B cell (primary cell): ENCODE results near the gene KYAT1. TPM values are rescaled to one million over a fixed set of nuclear protein-coding genes. Genes with fewer than 3 reads are reported as not detected.

Experiments used
- ATAC-seq: fragments of 200-7000 bp; cut with Tn5 transposase; one replicate; pipeline ENCODE4 v1.10.0; 2021; ENCODE audit warnings: low read depth, mild to moderate bottlenecking, moderate number of reproducible peaks, moderate library complexity
- CTCF ChIA-PET: fragments of 350-600 bp; sonication (Branson Sonifier 250); formaldehyde crosslinking; loops from one replicate; lab custom pipeline; 2021; ENCODE audit warnings: antibody characterized with exemption, inconsistent platforms; lab: Charles Lee
- POLR2A ChIA-PET: fragments of 350-600 bp; sonication (Branson Sonifier 250); formaldehyde crosslinking; loops from one replicate; lab custom pipeline; 2021; ENCODE audit warnings: antibody characterized with exemption; lab: Charles Lee
- DNase-seq: peaks from one replicate; pipeline ENCODE4 v3.0.0; 2013
- H2AFZ ChIP-seq: 2 replicates; pipeline ENCODE4 v1.6.1; 2012; ENCODE audit warnings: mild to moderate bottlenecking, low read depth, low read length; ENCODE audit not compliant: insufficient read depth, poor library complexity, severe bottlenecking
- H3K27ac ChIP-seq, 2 donors: 1 replicate in 1 of 2; 2 replicates in 1 of 2; pipeline ENCODE4 v1.5.1; 2012 to 2013; ENCODE audit warnings: low read length in 2 of 2, mild to moderate bottlenecking in 2 of 2, moderate library complexity in 1 of 2
- H3K27me3 ChIP-seq, 4 experiments: fragments of 200-600 bp in 1 of 4; sonication (generic) in 1 of 4; replicated peaks in 1 of 4; 1 replicate in 2 of 4; 2 replicates in 2 of 4; pipeline versions ENCODE4 v1.6.1 to v1.7.0; 2013 to 2016; ENCODE audit warnings: low read length in 3 of 4, mild to moderate bottlenecking in 2 of 4, mixed read lengths in 1 of 4, moderate library complexity in 1 of 4; ENCODE audit not compliant: insufficient read depth in 4 of 4, control insufficient read depth in 3 of 4; ENCODE audit errors: control extremely low read depth in 1 of 4
- H3K36me3 ChIP-seq, 2 experiments: replicated peaks in 1 of 2; 1 replicate in 1 of 2; 2 replicates in 1 of 2; pipeline versions ENCODE4 v1.6.1 to v1.7.1; 2013; ENCODE audit warnings: low read length in 1 of 2; ENCODE audit not compliant: insufficient read depth in 2 of 2, control insufficient read depth in 1 of 2; ENCODE audit errors: control extremely low read depth in 1 of 2, extremely low read depth in 1 of 2
- H3K4me1 ChIP-seq, 2 donors: fragments of 200-600 bp in 1 of 2; sonication (generic) in 1 of 2; 1 replicate in 1 of 2; 2 replicates in 1 of 2; pipeline versions ENCODE4 v1.5.1 to v1.6.1; 2013 to 2017; ENCODE audit warnings: low read length in 2 of 2; ENCODE audit not compliant: control insufficient read depth in 2 of 2, insufficient read depth in 2 of 2
- H3K4me2 ChIP-seq: replicated peaks from 2 replicates; pipeline ENCODE3; 2012; ENCODE audit warnings: mild to moderate bottlenecking, low read depth, low read length; ENCODE audit not compliant: poor library complexity, severe bottlenecking
- H3K4me3 ChIP-seq, 5 experiments: fragments of 200-600 bp in 1 of 5; sonication (generic) in 1 of 5; 1 replicate in 3 of 5; 2 replicates in 2 of 5; pipeline versions ENCODE4 v1.5.1 to v1.7.0; 2011 to 2016; ENCODE audit warnings: low read length in 4 of 5, mild to moderate bottlenecking in 4 of 5, low read depth in 2 of 5, control low read depth in 1 of 5, moderate library complexity in 1 of 5; ENCODE audit not compliant: insufficient read depth in 1 of 5; ENCODE audit errors: control extremely low read depth in 1 of 5, extremely low read depth in 1 of 5
- H3K79me2 ChIP-seq: fragments of 200-600 bp; sonication (generic); one replicate; pipeline ENCODE4 v1.6.0; 2016; ENCODE audit warnings: low read length; ENCODE audit not compliant: control insufficient read depth, insufficient read depth
- H3K9ac ChIP-seq: fragments of 200-600 bp; sonication (generic); 2 replicates; pipeline ENCODE4 v1.6.1; 2017; ENCODE audit warnings: mild to moderate bottlenecking, low read length, moderate library complexity
- H3K9me3 ChIP-seq, 3 donors: one replicate each; pipeline versions ENCODE4 v1.6.1 to v1.7.1; 2013; ENCODE audit warnings: low read length in 2 of 3; ENCODE audit not compliant: control insufficient read depth in 2 of 3, insufficient read depth in 1 of 3; ENCODE audit errors: control extremely low read depth in 1 of 3
- H4K20me1 ChIP-seq: 2 replicates; pipeline ENCODE4 v1.6.0; 2012; ENCODE audit warnings: mild to moderate bottlenecking, low read length; ENCODE audit not compliant: insufficient read depth, control insufficient read depth, poor library complexity, severe bottlenecking
- H3K27ac Mint-ChIP-seq: one replicate; pipeline ENCODE4 v1.8.0; 2021; ENCODE audit warnings: mixed read lengths
- H3K27me3 Mint-ChIP-seq: one replicate; pipeline ENCODE4 v1.8.0; 2021; ENCODE audit warnings: mixed read lengths
- H3K4me1 Mint-ChIP-seq: one replicate; pipeline ENCODE4 v1.8.0; 2021; ENCODE audit warnings: mixed read lengths
- H3K4me3 Mint-ChIP-seq: one replicate; pipeline ENCODE4 v1.8.0; 2021; ENCODE audit warnings: mixed read lengths
- H3K9me3 Mint-ChIP-seq: one replicate; pipeline ENCODE4 v1.8.0; 2022; ENCODE audit warnings: mixed read lengths; ENCODE audit not compliant: insufficient read depth
- CTCF ChIP-seq: fragments of 200-600 bp; IDR thresholded peaks from one replicate; pipeline ENCODE4 v1.8.0; 2022; ENCODE audit warnings: antibody characterized with exemption, mild to moderate bottlenecking
- EZH2 ChIP-seq: IDR thresholded peaks from 2 replicates; pipeline ENCODE4 v1.6.1; 2012; ENCODE audit warnings: borderline replicate concordance, low read depth, mild to moderate bottlenecking, moderate library complexity, low read length; ENCODE audit not compliant: insufficient read depth, poor library complexity, severe bottlenecking
- WGBS: methylation state at CpG from one replicate; pipeline ENCODE4 v1.1.5; 2013; ENCODE audit warnings: missing lambda C conversion rate; ENCODE audit not compliant: insufficient coverage; 5-methylcytosine and 5-hydroxymethylcytosine counted together
- intact Hi-C: fragments of 100-400 bp; cut with micrococcal nuclease; formaldehyde crosslinking; loops from one replicate; pipeline ENCODE4 v1.10.0; 2022
- polyA plus RNA-seq: library from polyadenylated mRNA; depleted of rRNA; stranded (reverse); fragments of >200 nt; gene quantifications from 2 replicates; pipeline ENCODE4 v1.2.3, GENCODE V29; 2012
- total RNA-seq, 2 donors: library from RNA; stranded (reverse); fragments of 120-200 nt in 1 of 2; gene quantifications; 1 replicate in 1 of 2; 2 replicates in 1 of 2; pipeline versions ENCODE4 v1.2.3 to v1.2.4, GENCODE V29; 2013 to 2022

KYAT1 gene
- total and polyA plus RNA-seq, 2 donors (not counting 1 experiment from before 2014, with no cell fraction given) = 7.0 to 16.2 TPM

- Histone ChIP-seq H3K27ac (peak overlapping the region; percentile 93), H3K9me3 (no peaks in the 10 kb centered on the region), H3K27me3 (no peaks in the 10 kb centered on the region), H4K20me1 (no peaks in the 10 kb centered on the region), H3K79me2 (peaks cover 41% of the 10 kb centered on the region), H3K36me3 (peaks cover 0 to 7% of the 10 kb centered on the region in 2 experiments), H3K9ac (peak overlapping the region; percentile 63), H2AFZ (peak overlapping the region; percentile 50), H3K4me2 (peak overlapping the region; percentile 83), H3K4me3 (peak overlapping the region in 4 of 5 experiments; percentile 12 to 45 (median 28)), H3K4me1 (peaks cover 40 to 56% of the 10 kb centered on the region in 2 donors)
- intact Hi-C loops = loop anchor here (1.0 kb wide), 1 partner anchor 20 kb away; the partner anchor contains the start of gene LRRC8A
- H3K9me3 Mint-ChIP-seq = no peaks in the 10 kb centered on the region
- TF ChIP-seq EZH2 (no peak), CTCF (no peak)
- peak overlapping the region; percentile 74 for H3K4me3 Mint-ChIP-seq
- peaks cover 37% of the 10 kb centered on the region for H3K4me1 Mint-ChIP-seq
- ATAC-seq (peak; percentile 7), DNase-seq (no peak)
- WGBS = 72% methylated on average over 5 of the region's 5 CpGs
- CTCF ChIA-PET = interaction anchor here (0.7 to 2.0 kb wide), 4 partner anchors 24 to 463 kb away, joined by 3 to 9 read pairs (median 4); partner anchors contain the start of gene ENDOG
- POLR2A ChIA-PET = interaction anchor here (1.1 to 1.5 kb wide), 2 partner anchors 20 to 350 kb away, joined by 4 to 5 read pairs; partner anchors contain the start of genes KYAT1, LRRC8A and SPTAN1
- H3K27me3 Mint-ChIP-seq = no peaks in the 10 kb centered on the region
- H3K27ac Mint-ChIP-seq = peak overlapping the region; percentile 98
Observed at GRCh38 chr9:128901822-128902221, 20.1 kb upstream of the KYAT1 start.

GRCh38 chr9:128901379-128901778 is 19.6 kb upstream of the KYAT1 start:
- H3K4me1 Mint-ChIP-seq = peaks cover 37% of the 10 kb centered on the region
- no peak for ATAC-seq
- Histone ChIP-seq H3K4me2 (peak overlapping the region; percentile 83), H3K9me3 (no peaks in the 10 kb centered on the region), H3K27me3 (no peaks in the 10 kb centered on the region), H4K20me1 (no peaks in the 10 kb centered on the region), H3K27ac (peak overlapping the region; percentile 93), H3K36me3 (peaks cover 0 to 9% of the 10 kb centered on the region in 2 experiments), H3K4me3 (no peak overlapping the region), H3K79me2 (peaks cover 42% of the 10 kb centered on the region), H3K9ac (no peak overlapping the region), H3K4me1 (peaks cover 40 to 56% of the 10 kb centered on the region in 2 donors), H2AFZ (no peak overlapping the region)
- intact Hi-C loops = no loop called here
- WGBS = 97% methylated on average over 5 of the region's 7 CpGs
- no peak overlapping the region for H3K4me3 Mint-ChIP-seq
- DNase-seq = no peak
- no peaks in the 10 kb centered on the region for H3K27me3 Mint-ChIP-seq
- ChIA-PET POLR2A (interaction anchor here (1.1 to 1.5 kb wide), 2 partner anchors 19 to 349 kb away, joined by 4 to 5 read pairs; partner anchors contain the start of genes KYAT1, LRRC8A and SPTAN1), CTCF (interaction anchor here (1.4 to 2.0 kb wide), 3 partner anchors 23 to 83 kb away, joined by 4 to 9 read pairs (median 5); partner anchors contain the start of gene ENDOG)
- no peaks in the 10 kb centered on the region for H3K9me3 Mint-ChIP-seq
- H3K27ac Mint-ChIP-seq = peak overlapping the region; percentile 98
- TF ChIP-seq EZH2 (no peak), CTCF (no peak)
